K562 (cell line): ENCODE results near the gene HOXA13. TPM values are rescaled to one million over a fixed set of nuclear protein-coding genes. Genes with fewer than 3 reads are reported as not detected.

Experiments used
- ATAC-seq: fragments of 200-7000 bp; cut with Tn5 transposase; 3 replicates; pipeline ENCODE4 v1.9.1; 2020; ENCODE audit warnings: moderate library complexity
- BruUV-seq: library from RNA; stranded (reverse); fragments of 400-500 nt; replicated peaks from 2 replicates; lab custom pipeline; 2021; lab: Mats Ljungman, UMichigan
- CTCF ChIA-PET: fragments of 300-600 bp; formaldehyde crosslinking; extraction: SDS; loops from one replicate; lab custom pipeline; 2021; ENCODE audit warnings: low intra/inter-chr PET ratio; lab: Yijun Ruan, JAX
- POLR2A ChIA-PET: fragments of 300-600, 350-650 bp; sonication (Branson Sonifier 250); formaldehyde crosslinking; extraction: SDS; loops from one replicate; lab custom pipeline; 2021; ENCODE audit warnings: antibody characterized with exemption, inconsistent platforms; lab: Yijun Ruan, JAX
- DNase-seq, 4 experiments: peaks; one replicate each; pipeline versions ENCODE4 v3.0.0 to v3.0.0-alpha.2; 2011 to 2018; ENCODE audit warnings: low spot score in 3 of 4, mixed read lengths in 3 of 4; ENCODE audit errors: extremely low read depth in 1 of 4
- FAIRE-seq: peaks from 2 replicates; lab custom pipeline; 2011; peaks lifted over from hg19 to GRCh38; lab: Jason Lieb, UNC
- H2AFZ ChIP-seq: 2 replicates; pipeline ENCODE4 v1.6.0; 2011; ENCODE audit warnings: low read depth, low read length, control low read depth, inconsistent platforms
- H3K27ac ChIP-seq: fragments of 200-600 bp; 3 replicates; pipeline ENCODE4 v1.8.0; 2011; ENCODE audit warnings: low read depth, mild to moderate bottlenecking, control low read depth, inconsistent platforms, low read length, moderate library complexity, mixed read lengths; ENCODE audit errors: extremely low read depth
- H3K27me3 ChIP-seq, 2 experiments: fragments of 300-600 bp in 1 of 2; 2 replicates in 1 of 2; 3 replicates in 1 of 2; pipeline versions ENCODE4 v1.6.0 to v1.8.0; 2011; ENCODE audit warnings: inconsistent platforms in 2 of 2, low read length in 2 of 2, mild to moderate bottlenecking in 1 of 2, mixed read lengths in 1 of 2, moderate library complexity in 1 of 2; ENCODE audit not compliant: control insufficient read depth in 2 of 2, insufficient read depth in 2 of 2
- H3K36me3 ChIP-seq: fragments of 300-600 bp; 3 replicates; pipeline ENCODE4 v1.8.0; 2011; ENCODE audit warnings: mild to moderate bottlenecking, low read length, inconsistent platforms; ENCODE audit not compliant: control insufficient read depth, insufficient read depth
- H3K4me1 ChIP-seq, 2 experiments: fragments of 200-600 bp in 1 of 2; replicated peaks in 1 of 2; 2 replicates in 1 of 2; 3 replicates in 1 of 2; pipeline versions ENCODE4 v1.5.1 to v1.8.0; 2011; ENCODE audit warnings: inconsistent platforms in 2 of 2, low read length in 2 of 2, mild to moderate bottlenecking in 1 of 2, mixed read lengths in 1 of 2, moderate library complexity in 1 of 2; ENCODE audit not compliant: control insufficient read depth in 2 of 2, insufficient read depth in 2 of 2
- H3K4me2 ChIP-seq: 2 replicates; pipeline ENCODE4 v1.6.1; 2011; ENCODE audit warnings: low read length, control low read depth, inconsistent platforms, mixed read lengths; ENCODE audit not compliant: insufficient read depth
- H3K4me3 ChIP-seq: fragments of 200-600 bp; sonication (generic), shearing (Covaris generic); 2 replicates; pipeline ENCODE4 v1.5.1; 2016; ENCODE audit warnings: control low read depth, inconsistent platforms
- H3K79me2 ChIP-seq: fragments of 200-600 bp; 3 replicates; pipeline ENCODE4 v1.8.0; 2011; ENCODE audit warnings: low read length, inconsistent platforms; ENCODE audit not compliant: control insufficient read depth, insufficient read depth
- H3K9ac ChIP-seq, 2 experiments: 2 replicates each; pipeline versions ENCODE4 v1.6.0 to v1.6.1; 2011; ENCODE audit warnings: low read depth in 2 of 2, low read length in 2 of 2, control low read depth in 1 of 2, inconsistent platforms in 1 of 2, mild to moderate bottlenecking in 1 of 2, mixed read lengths in 1 of 2; ENCODE audit not compliant: insufficient read depth in 1 of 2
- H3K9me1 ChIP-seq: one replicate; pipeline ENCODE4 v1.6.0; 2011; ENCODE audit warnings: inconsistent platforms, mild to moderate bottlenecking, low read length, moderate library complexity; ENCODE audit not compliant: control insufficient read depth, insufficient read depth
- H3K9me3 ChIP-seq: replicated peaks from 2 replicates; pipeline ENCODE4 v1.5.1; 2011; ENCODE audit warnings: low read depth, low read length, inconsistent platforms; ENCODE audit not compliant: control insufficient read depth, insufficient read depth
- H4K20me1 ChIP-seq: replicated peaks from 2 replicates; pipeline ENCODE4 v1.6.1; 2011; ENCODE audit warnings: low read length, inconsistent platforms, mixed read lengths; ENCODE audit not compliant: control insufficient read depth, insufficient read depth
- BDP1 ChIP-seq: IDR thresholded peaks from 3 replicates; pipeline ENCODE4 v1.6.1; 2011; ENCODE audit not compliant: insufficient read length, insufficient read depth
- EHMT2 ChIP-seq: fragments of 450-650 bp; IDR thresholded peaks from 2 replicates; pipeline ENCODE4 v1.6.1; 2018; ENCODE audit warnings: antibody characterized with exemption
- EWSR1 ChIP-seq: fragments of 450-650 bp; IDR thresholded peaks from 2 replicates; pipeline ENCODE4 v1.6.1; 2018; ENCODE audit warnings: borderline replicate concordance, mild to moderate bottlenecking, low read depth, moderate library complexity; ENCODE audit not compliant: partially characterized antibody
- MCM7 ChIP-seq, 2 experiments: fragments of 450-650 bp; IDR thresholded peaks; 2 replicates each; pipeline ENCODE4 v1.6.1; 2016 to 2018
- MYC ChIP-seq, 2 experiments: fragments of 250-450 bp in 1 of 2; sonication (Bioruptor Pico) in 1 of 2; IDR thresholded peaks; 2 replicates each; pipeline versions ENCODE4 v1.5.1 to v1.6.1; 2012 to 2021; ENCODE audit warnings: low read depth in 2 of 2, borderline replicate concordance in 1 of 2, improper control_type of control experiment in 1 of 2, low read length in 1 of 2, mild to moderate bottlenecking in 1 of 2, moderate library complexity in 1 of 2
- NBN ChIP-seq: fragments of 450-650 bp; IDR thresholded peaks from 2 replicates; pipeline ENCODE4 v1.6.1; 2016; ENCODE audit warnings: low read depth, mild to moderate bottlenecking
- PTTG1 ChIP-seq: fragments of 450-650 bp; IDR thresholded peaks from 2 replicates; pipeline ENCODE4 v1.6.1; 2016; ENCODE audit warnings: low read depth, mild to moderate bottlenecking, missing genetic modification characterization, missing compliant biosample characterization
- RFX1 ChIP-seq: fragments of 450-650 bp; IDR thresholded peaks from 2 replicates; pipeline ENCODE4 v1.6.1; 2016; ENCODE audit warnings: mild to moderate bottlenecking, moderate library complexity
- whole genome bisulfite sequencing: fragments of 100-300 bp; shearing (Covaris generic); methylation state at CpG from one replicate; pipeline ENCODE4 v1.1.6; 2016; ENCODE audit warnings: low coverage, mixed read lengths; ENCODE audit not compliant: insufficient coverage; ENCODE audit errors: missing lambda C conversion rate; 5-methylcytosine and 5-hydroxymethylcytosine counted together
- in situ Hi-C: fragments of 300-500 bp; cut with MboI; formaldehyde crosslinking; loops from 4 replicates; pipeline ENCODE4 v1.15.0; 2018; ENCODE audit warnings: inconsistent platforms, mixed read lengths
- intact Hi-C: fragments of 100-400 bp; cut with micrococcal nuclease; formaldehyde crosslinking; loops from 2 replicates; pipeline ENCODE4 v1.14.2; 2022
- polyA plus RNA-seq, 8 experiments: library from polyadenylated mRNA; depleted of rRNA in 4 of 8; stranded (reverse) in 5 of 8; unstranded in 3 of 8; fragments of >200 nt; fragmentation: Nextera tagmentation in 2 of 8; fragmentation: Illumina TruSeq in 1 of 8; extraction: Ambion mirVana in 2 of 8; extraction: Trizol in 1 of 8; gene quantifications; 2 replicates each; pipeline versions ENCODE4 v1.2.1 to v1.2.3, GENCODE V29; 2011 to 2014; ENCODE audit warnings: inconsistent platforms in 1 of 8, missing spikeins in 1 of 8
- total RNA-seq, 7 experiments: library from RNA; depleted of rRNA in 6 of 7; stranded (reverse); fragments of >200 nt in 6 of 7; fragmentation: Illumina TruSeq in 2 of 7; extraction: Trizol in 2 of 7; gene quantifications; 2 replicates each; pipeline versions ENCODE4 v1.2.1 to v1.2.3, GENCODE V29; 2011 to 2021; ENCODE audit warnings: low replicate concordance in 1 of 7
- TF ChIP-seq, protein P1 (sequence below): sonication (generic); IDR thresholded peaks from 2 replicates; pipeline ENCODE4 v1.6.1; 2016

Gene HOXA13
- total and polyA plus RNA-seq, 9 of the 15 experiments (the other 6 are each of a cell fraction or from before 2014, with no cell fraction given), result not detected

DNA sequence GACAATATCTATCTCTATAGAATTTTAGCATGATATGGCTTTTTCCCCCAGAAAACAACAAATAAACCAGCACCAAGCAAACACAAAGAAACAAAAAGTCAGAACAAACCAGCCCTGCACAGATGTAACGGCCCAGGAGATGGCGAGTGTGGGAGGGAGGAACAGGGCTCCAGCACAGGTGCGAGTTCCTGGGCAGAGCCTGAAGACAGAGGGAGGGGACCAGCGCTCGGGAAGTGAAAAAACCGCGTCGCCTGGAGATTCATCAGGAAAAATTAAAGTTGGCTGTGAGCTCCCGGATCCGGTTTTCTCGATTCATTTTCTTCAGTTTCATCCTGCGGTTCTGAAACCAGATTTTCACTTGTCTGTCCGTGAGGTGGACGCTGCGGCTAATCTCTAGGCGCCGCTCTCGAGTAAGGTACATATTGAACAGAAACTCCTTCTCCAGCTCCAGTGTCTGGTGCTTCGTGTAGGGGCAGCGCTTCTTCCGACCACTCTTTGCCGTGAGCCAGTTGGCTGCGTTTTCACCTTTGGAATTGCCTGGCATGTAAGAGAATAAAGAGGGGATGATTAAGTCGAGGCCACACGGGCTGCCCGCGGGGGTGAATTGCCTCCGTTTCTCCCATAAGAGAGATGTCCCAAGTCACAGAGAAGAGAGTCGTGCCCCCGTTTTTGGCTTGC, 28.1 kb downstream of the HOXA13 start:
- Histone ChIP-seq H2AFZ (no peak overlapping the region), H3K9me1 (no peaks in the 10 kb centered on the region), H4K20me1 (no peaks in the 10 kb centered on the region), H3K27me3 (peaks cover 30 to 73% of the 10 kb centered on the region in 2 experiments), H3K9me3 (no peaks in the 10 kb centered on the region), H3K36me3 (no peaks in the 10 kb centered on the region), H3K4me2 (no peak overlapping the region), H3K79me2 (no peaks in the 10 kb centered on the region), H3K4me1 (peaks cover 0 to 3% of the 10 kb centered on the region in 2 experiments; a peak in 1 of 5 replicates), H3K4me3 (no peak overlapping the region), H3K27ac (no peak overlapping the region), H3K9ac (no peak overlapping the region)
- BruUV-seq, result no TSS peak
- CTCF ChIA-PET, result no interaction called here
- no peak for FAIRE-seq
- peak; percentile 39; the same call in 1 of the 3 replicates for ATAC-seq
- in situ Hi-C loops, result loop anchor here (25.0 kb wide), 3 partner anchors 659 to 1284 kb away; no protein-coding TSS in a partner anchor
- POLR2A ChIA-PET, result no interaction called here
- no peak for DNase-seq
- 8% methylated on average over 30 of the region's 30 CpGs for WGBS
- intact Hi-C loops, result no loop called here
- TF ChIP-seq BDP1 (no peak), EWSR1 (no peak), MCM7 (IDR thresholded peaks at IDR 0.05) (no peak), PTTG1 (tag) (no peak), NBN (no peak), EHMT2 (no peak), RFX1 (no peak), MYC (IDR thresholded peaks at IDR 0.05; ENCODE audit: low read depth, low read length) (no peak), MYC (CRISPR knock-in tag; IDR thresholded peaks at IDR 0.05; ENCODE audit: borderline replicate concordance, low read depth) (no peak)
- TF ChIP-seq, protein P1, sequence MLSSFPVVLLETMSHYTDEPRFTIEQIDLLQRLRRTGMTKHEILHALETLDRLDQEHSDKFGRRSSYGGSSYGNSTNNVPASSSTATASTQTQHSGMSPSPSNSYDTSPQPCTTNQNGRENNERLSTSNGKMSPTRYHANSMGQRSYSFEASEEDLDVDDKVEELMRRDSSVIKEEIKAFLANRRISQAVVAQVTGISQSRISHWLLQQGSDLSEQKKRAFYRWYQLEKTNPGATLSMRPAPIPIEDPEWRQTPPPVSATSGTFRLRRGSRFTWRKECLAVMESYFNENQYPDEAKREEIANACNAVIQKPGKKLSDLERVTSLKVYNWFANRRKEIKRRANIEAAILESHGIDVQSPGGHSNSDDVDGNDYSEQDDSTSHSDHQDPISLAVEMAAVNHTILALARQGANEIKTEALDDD, result no peak
